Esophagus squamous epithelium (tissue), 5 donors: ENCODE measurements around the gene FBXO22. TPM values are rescaled to one million over a fixed set of nuclear protein-coding genes. Genes with fewer than 3 reads are reported as not detected.
A peak's percentile ranks its signal among the peaks of the same experiment; 100 is the strongest.

Experiments
- DNase-seq: peaks from one replicate; lab custom pipeline; 2025; lab: John Stamatoyannopoulos, UW
- H3K27ac ChIP-seq, 4 donors: fragments of 200-600 bp; sonication (generic); one replicate each; pipeline ENCODE4 v1.5.1; 2016 to 2019; ENCODE audit warnings: mild to moderate bottlenecking in 1 of 4
- H3K27me3 ChIP-seq, 4 donors: fragments of 200-600 bp; sonication (generic); 1 replicate in 3 of 4; 2 replicates in 1 of 4; pipeline versions ENCODE4 v1.5.1 to v1.6.0; 2017 to 2021; ENCODE audit warnings: antibody characterized with exemption in 1 of 4
- H3K36me3 ChIP-seq, 3 donors: fragments of 200-600 bp; sonication (generic); one replicate each; pipeline ENCODE4 v1.5.1; 2016 to 2019
- H3K4me1 ChIP-seq, 3 donors: fragments of 200-600 bp; sonication (generic); one replicate each; pipeline ENCODE4 v1.5.1; 2017 to 2019
- H3K4me3 ChIP-seq, 4 donors: fragments of 200-600 bp; sonication (generic); 1 replicate in 3 of 4; 2 replicates in 1 of 4; pipeline ENCODE4 v1.5.1; 2016 to 2019; ENCODE audit warnings: mild to moderate bottlenecking in 2 of 4, moderate library complexity in 1 of 4
- H3K9me3 ChIP-seq, 3 donors: fragments of 200-600 bp; sonication (generic); one replicate each; pipeline ENCODE4 v1.5.1; 2016 to 2019
- CTCF ChIP-seq, 6 experiments: fragments of 450-650 bp in 4 of 6; fragments of 200-600 bp in 2 of 6; sonication (generic) in 2 of 6; IDR thresholded peaks; one replicate each; pipeline ENCODE4 v1.5.1; 2016 to 2019; ENCODE audit warnings: antibody characterized with exemption in 6 of 6, mild to moderate bottlenecking in 4 of 6, moderate library complexity in 4 of 6
- POLR2A ChIP-seq, 4 donors: fragments of 450-650 bp; IDR thresholded peaks; one replicate each; pipeline ENCODE4 v1.6.1; 2017; ENCODE audit warnings: antibody characterized with exemption in 4 of 4, mild to moderate bottlenecking in 4 of 4, moderate library complexity in 3 of 4
- WGBS, 2 donors: methylation state at CpG; one replicate each; pipeline ENCODE4 v1.1.5; 2018; 5-methylcytosine and 5-hydroxymethylcytosine counted together
- intact Hi-C: fragments of 100-400 bp; cut with DNase I; formaldehyde crosslinking; loops from one replicate; pipeline ENCODE4 v1.15.0; 2022
- total RNA-seq, 4 donors: library from RNA; depleted of rRNA; stranded (reverse); fragments of >200 nt; gene quantifications; one replicate each; pipeline ENCODE4 v1.1.0, GENCODE V29; 2016
- donor health status: DM: yes; HTN: yes; CAD: no.

The FBXO22 gene
- total RNA-seq, 4 donors from 2014 or later, result 5.6 to 18.9 (median 15.4) TPM

- 64 to 74% methylated on average over 4 of the region's 4 CpGs for WGBS, 2 donors
- intact Hi-C loops, result no loop called here
- TF ChIP-seq POLR2A (IDR thresholded peaks at IDR 0.05) (no peak), CTCF (IDR thresholded peaks at IDR 0.05) (no peak)
- Histone ChIP-seq H3K27ac (no peak overlapping the region), H3K27me3 (peaks cover 0 to 15% (median 0%) of the 10 kb centered on the region in 4 donors), H3K9me3 (no peaks in the 10 kb centered on the region), H3K36me3 (no peaks in the 10 kb centered on the region), H3K4me1 (peaks cover 0 to 10% (median 4%) of the 10 kb centered on the region in 3 donors), H3K4me3 (no peak overlapping the region)
- no peak for DNase-seq
Measured at GRCh38 chr15:75945953-75946352, 42.3 kb downstream of the FBXO22 start.

GRCh38 chr15:75947092-75947491 lies 43.4 kb downstream of the FBXO22 start:
- no peak overlapping the region for H3K4me3 ChIP-seq
- H3K4me1 ChIP-seq, result peaks cover 0 to 10% (median 4%) of the 10 kb centered on the region in 3 donors
- 41 to 50% methylated on average over 1 of the region's 1 CpG for WGBS, 2 donors
- intact Hi-C loops, result no loop called here
- no peaks in the 10 kb centered on the region for H3K9me3 ChIP-seq
- no peak for DNase-seq
- peaks cover 0 to 15% (median 0%) of the 10 kb centered on the region in 4 donors for H3K27me3 ChIP-seq
- TF ChIP-seq POLR2A (IDR thresholded peaks at IDR 0.05) (no peak), CTCF (IDR thresholded peaks at IDR 0.05) (no peak)
- peak overlapping the region in 1 of 4 donors; percentile 22 for H3K27ac ChIP-seq
- H3K36me3 ChIP-seq, result no peaks in the 10 kb centered on the region

- TF ChIP-seq CTCF (IDR thresholded peaks at IDR 0.05) (no peak), POLR2A (IDR thresholded peaks at IDR 0.05) (no peak)
- no peak for DNase-seq
- WGBS, 2 donors, result 80 to 82% methylated on average over 8 of the region's 8 CpGs
- intact Hi-C loops, result no loop called here
- Histone ChIP-seq H3K36me3 (no peaks in the 10 kb centered on the region), H3K9me3 (no peaks in the 10 kb centered on the region), H3K4me3 (no peak overlapping the region), H3K27me3 (peaks cover 0 to 19% (median 0%) of the 10 kb centered on the region in 4 donors), H3K27ac (no peak overlapping the region), H3K4me1 (peaks cover 0 to 10% (median 4%) of the 10 kb centered on the region in 3 donors)
Measured at GRCh38 chr15:75948761-75949296, 45.2 kb downstream of the FBXO22 start.

GRCh38 chr15:75952525-75952924 lies 48.8 kb downstream of the FBXO22 start:
- Histone ChIP-seq H3K27ac (no peak overlapping the region), H3K36me3 (no peaks in the 10 kb centered on the region), H3K4me3 (no peak overlapping the region), H3K27me3 (peaks cover 0 to 30% (median 0%) of the 10 kb centered on the region in 4 donors), H3K9me3 (no peaks in the 10 kb centered on the region), H3K4me1 (no peaks in the 10 kb centered on the region)
- WGBS, 2 donors, result 75 to 84% methylated on average over 4 of the region's 4 CpGs
- TF ChIP-seq POLR2A (IDR thresholded peaks at IDR 0.05) (no peak), CTCF (IDR thresholded peaks at IDR 0.05) (no peak)
- no peak for DNase-seq
- intact Hi-C loops, result no loop called here

- Histone ChIP-seq H3K27me3 (peaks cover 0 to 20% (median 2%) of the 10 kb centered on the region in 4 donors), H3K9me3 (no peaks in the 10 kb centered on the region), H3K4me3 (no peak overlapping the region), H3K4me1 (no peaks in the 10 kb centered on the region), H3K27ac (no peak overlapping the region), H3K36me3 (no peaks in the 10 kb centered on the region)
- TF ChIP-seq CTCF (IDR thresholded peaks at IDR 0.05) (peak in 1 of 6 experiments; percentile 5), POLR2A (IDR thresholded peaks at IDR 0.05) (no peak)
- 59 to 94% methylated on average over 1 of the region's 1 CpG for WGBS, 2 donors
- DNase-seq, result no peak
- intact Hi-C loops, result no loop called here
Measured at GRCh38 chr15:75955720-75956119, 52.0 kb downstream of the FBXO22 start.
